HepG2 (cell line): ENCODE data around the gene TCF12. TPM values are rescaled to one million over a fixed set of nuclear protein-coding genes. Genes with fewer than 3 reads are reported as not detected.
A peak's percentile ranks its signal among the peaks of the same experiment; 100 is the strongest.

Experiments used
- ATAC-seq: fragments of 200-7000 bp; cut with Tn5 transposase; 3 replicates; pipeline ENCODE4 v1.9.1; 2020; ENCODE audit warnings: mild to moderate bottlenecking, moderate library complexity
- BruUV-seq: library from RNA; stranded (reverse); fragments of 400-500 nt; replicated peaks from 2 replicates; lab custom pipeline; 2021; lab: Mats Ljungman, UMichigan
- CTCF ChIA-PET: fragments of 300-600 bp; formaldehyde crosslinking; extraction: SDS; loops from one replicate; lab custom pipeline; 2021; ENCODE audit warnings: low total read pairs, inconsistent platforms, low intra/inter-chr PET ratio; lab: Yijun Ruan, JAX
- POLR2A ChIA-PET: fragments of 350-600 bp; sonication (Branson Sonifier 250); formaldehyde crosslinking; loops from one replicate; lab custom pipeline; 2020; ENCODE audit warnings: antibody characterized with exemption, inconsistent platforms; lab: Yijun Ruan, JAX
- DNase-seq: peaks from one replicate; pipeline ENCODE4 v3.0.0-alpha.2; 2015; ENCODE audit warnings: low spot score
- FAIRE-seq: peaks from 3 replicates; lab custom pipeline; 2011; peaks lifted over from hg19 to GRCh38; lab: Jason Lieb, UNC
- H2AFZ ChIP-seq: one replicate; pipeline ENCODE4 v1.6.1; 2011; ENCODE audit warnings: low read length, inconsistent platforms
- H3K27ac ChIP-seq: fragments of 300-600 bp; 3 replicates; pipeline ENCODE4 v1.8.0; 2011; ENCODE audit warnings: mixed run types, mild to moderate bottlenecking, mixed read lengths, low read length, inconsistent platforms; ENCODE audit not compliant: insufficient read depth; ENCODE audit errors: extremely low read length
- H3K27me3 ChIP-seq, 2 experiments: fragments of 200-600 bp in 1 of 2; 2 replicates in 1 of 2; 3 replicates in 1 of 2; pipeline versions ENCODE4 v1.6.0 to v1.8.0; 2011; ENCODE audit warnings: low read length in 2 of 2, mild to moderate bottlenecking in 2 of 2, moderate library complexity in 2 of 2, inconsistent platforms in 1 of 2; ENCODE audit not compliant: insufficient read depth in 2 of 2, control insufficient read depth in 1 of 2
- H3K36me3 ChIP-seq, 2 experiments: fragments of 200-600 bp in 1 of 2; replicated peaks in 1 of 2; 2 replicates in 1 of 2; 3 replicates in 1 of 2; pipeline versions ENCODE4 v1.5.1 to v1.8.0; 2011; ENCODE audit warnings: low read length in 2 of 2, inconsistent platforms in 1 of 2; ENCODE audit not compliant: insufficient read depth in 2 of 2, control insufficient read depth in 1 of 2
- H3K4me1 ChIP-seq: 2 replicates; pipeline ENCODE4 v1.5.1; 2012; ENCODE audit warnings: low read length, inconsistent platforms; ENCODE audit not compliant: insufficient read depth
- H3K4me2 ChIP-seq: 2 replicates; pipeline ENCODE4 v1.6.0; 2011; ENCODE audit warnings: low read depth, low read length, inconsistent platforms
- H3K4me3 ChIP-seq, 3 experiments: fragments of 200-600 bp in 1 of 3; sonication (generic), shearing (Covaris generic) in 1 of 3; replicated peaks in 1 of 3; 2 replicates each; pipeline ENCODE4 v1.5.1; 2011 to 2016; ENCODE audit warnings: low read length in 3 of 3, inconsistent platforms in 2 of 3, low read depth in 2 of 3, mild to moderate bottlenecking in 2 of 3, control low read depth in 1 of 3, mixed read lengths in 1 of 3; ENCODE audit not compliant: insufficient read depth in 1 of 3
- H3K79me2 ChIP-seq: one replicate; pipeline ENCODE4 v1.6.1; 2011; ENCODE audit warnings: low read length, inconsistent platforms; ENCODE audit not compliant: insufficient read depth
- H3K9ac ChIP-seq: 2 replicates; pipeline ENCODE4 v1.6.0; 2011; ENCODE audit warnings: mild to moderate bottlenecking, low read depth, low read length, inconsistent platforms; ENCODE audit not compliant: insufficient read depth
- H3K9me3 ChIP-seq: 2 replicates; pipeline ENCODE4 v1.5.1; 2012; ENCODE audit warnings: mild to moderate bottlenecking, low read length
- H4K20me1 ChIP-seq: 2 replicates; pipeline ENCODE4 v1.6.0; 2011; ENCODE audit warnings: inconsistent platforms, mild to moderate bottlenecking, low read length, moderate library complexity; ENCODE audit not compliant: insufficient read depth
- ADNP ChIP-seq: sonication (generic); formaldehyde crosslinking; IDR thresholded peaks from 2 replicates; pipeline ENCODE4 v1.4.0; 2020; ENCODE audit warnings: missing genetic modification reagents
- CCAR2 ChIP-seq: fragments of 200-400 bp; formaldehyde crosslinking; optimal IDR thresholded peaks from 2 replicates; pipeline ENCODE3; 2018; ENCODE audit warnings: low read depth, mild to moderate bottlenecking, low read length, moderate library complexity
- GFI1 ChIP-seq: sonication (generic); formaldehyde crosslinking; IDR thresholded peaks from 2 replicates; pipeline ENCODE4 v1.5.0; 2020; ENCODE audit warnings: missing genetic modification reagents, mild to moderate bottlenecking, borderline replicate concordance
- HINFP ChIP-seq: sonication (generic); formaldehyde crosslinking; IDR thresholded peaks from 2 replicates; pipeline ENCODE4 v1.4.0; 2020; ENCODE audit warnings: low read depth, mild to moderate bottlenecking, missing genetic modification reagents
- NFE2L2 ChIP-seq: fragments of 150-350 bp; IDR thresholded peaks from 2 replicates; pipeline ENCODE4 v1.6.1; 2014; ENCODE audit warnings: low read length
- PRDM10 ChIP-seq: sonication (generic); formaldehyde crosslinking; IDR thresholded peaks from 2 replicates; pipeline ENCODE4 v1.4.0; 2020; ENCODE audit warnings: low read depth, missing genetic modification reagents
- PRPF4 ChIP-seq: fragments of 200-400 bp; formaldehyde crosslinking; IDR thresholded peaks from 2 replicates; pipeline ENCODE4 v1.6.1; 2016; ENCODE audit warnings: low read length, low read depth; ENCODE audit not compliant: poor library complexity, severe bottlenecking
- PTBP1 ChIP-seq: fragments of 200-400 bp; formaldehyde crosslinking; IDR thresholded peaks from 2 replicates; pipeline ENCODE4 v1.6.1; 2018; ENCODE audit warnings: low read length, low read depth; ENCODE audit not compliant: poor library complexity, severe bottlenecking
- SIN3A ChIP-seq: IDR thresholded peaks from 2 replicates; pipeline ENCODE4 v1.6.1; 2011; ENCODE audit warnings: low read depth, mild to moderate bottlenecking, control low read depth, low read length, borderline replicate concordance
- ZBED4 ChIP-seq: sonication (generic); formaldehyde crosslinking; IDR thresholded peaks from 2 replicates; pipeline ENCODE4 v1.4.0; 2020; ENCODE audit warnings: missing genetic modification reagents, borderline replicate concordance
- ZEB1 ChIP-seq: IDR thresholded peaks from 2 replicates; pipeline ENCODE4 v1.6.1; 2012; ENCODE audit warnings: mild to moderate bottlenecking, low read depth, inconsistent platforms; ENCODE audit not compliant: insufficient replicate concordance
- ZNF10 ChIP-seq: sonication (generic); formaldehyde crosslinking; IDR thresholded peaks from 2 replicates; pipeline ENCODE4 v1.4.0; 2020; ENCODE audit warnings: mild to moderate bottlenecking, low read depth, missing genetic modification reagents, borderline replicate concordance
- ZNF101 ChIP-seq: sonication (generic); formaldehyde crosslinking; IDR thresholded peaks from 2 replicates; pipeline ENCODE4 v1.4.0; 2020; ENCODE audit warnings: mild to moderate bottlenecking, low read depth, missing genetic modification reagents, borderline replicate concordance
- WGBS: methylation state at CpG from one replicate; pipeline ENCODE4 v1.1.6; 2017; ENCODE audit warnings: low lambda C conversion rate; 5-methylcytosine and 5-hydroxymethylcytosine counted together
- in situ Hi-C: cut with HindIII; loops from 2 replicates; pipeline ENCODE4 v1.10.0; 2017; ENCODE audit warnings: low pct_unique_long_range_greater_than_20kb; ENCODE audit not compliant: extremely low pct_ligation_motif_present
- intact Hi-C: fragments of 100-400 bp; cut with micrococcal nuclease; formaldehyde crosslinking; loops from one replicate; pipeline ENCODE4 v1.10.0; 2022; ENCODE audit not compliant: unreplicated experiment
- polyA plus RNA-seq, 8 experiments: library from polyadenylated mRNA; depleted of rRNA in 3 of 8; stranded (reverse) in 7 of 8; unstranded in 1 of 8; fragments of >200 nt; fragmentation: Illumina TruSeq in 4 of 8; extraction: Trizol in 4 of 8; gene quantifications; 2 replicates each; pipeline versions ENCODE4 v1.2.1 to v1.2.3, GENCODE V29; 2011 to 2016; ENCODE audit warnings: low read depth in 4 of 8, missing spikeins in 1 of 8, mixed read lengths in 1 of 8; ENCODE audit not compliant: insufficient read depth in 1 of 8
- total RNA-seq, 5 experiments: library from RNA; depleted of rRNA; stranded (reverse); fragments of >200 nt; fragmentation: Illumina TruSeq; extraction: Trizol; gene quantifications; 2 replicates each; pipeline ENCODE4 v1.2.3, GENCODE V29; 2016; ENCODE audit warnings: low read depth in 1 of 5

Gene TCF12
- total and polyA plus RNA-seq, 2 of the 13 experiments (the other 11 are each of a cell fraction or from before 2014, with no cell fraction given): 48.6 to 51.1 TPM

DNA sequence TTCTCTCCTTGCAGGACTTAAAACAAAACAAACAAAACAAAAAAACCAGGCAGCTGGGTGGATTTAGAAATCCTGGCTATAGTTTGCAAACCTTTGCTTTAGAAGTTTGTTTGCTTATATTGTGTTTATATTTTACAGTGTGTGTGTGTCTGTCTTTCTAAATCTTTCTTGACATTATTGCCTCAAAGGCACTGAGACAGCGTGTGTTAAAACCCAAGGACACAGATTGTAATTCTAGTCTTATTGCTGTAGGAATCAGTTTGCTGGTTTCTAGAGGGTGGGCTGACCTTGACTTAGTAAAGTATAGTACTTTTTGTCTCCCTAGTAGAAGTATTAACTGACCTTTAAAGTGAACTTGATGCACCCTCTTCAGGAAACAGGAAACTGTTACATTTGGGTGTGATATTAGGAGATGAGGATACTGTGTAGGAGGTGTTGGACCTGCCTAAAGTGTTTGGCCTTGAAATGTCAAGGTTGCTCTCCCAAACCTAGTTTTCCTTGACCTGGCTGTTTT lies 71.0 kb downstream of the TCF12 start:
- DNase-seq: peak; percentile 66
- ChIA-PET POLR2A (no interaction called here), CTCF (no interaction called here)
- BruUV-seq: no TSS peak
- intact Hi-C loops (loop anchor here (2.0 kb wide), 1 partner anchor 67 kb away; no protein-coding TSS in a partner anchor), in situ Hi-C loops (no loop called here)
- Histone ChIP-seq H3K4me3 (0 out of 6 replicates have a peak overlapping the region, but pooled peaks of 1 of the 3 experiments have one; percentile 8), H3K9me3 (no peaks in the 10 kb centered on the region), H3K27ac (peak overlapping the region; percentile 19), H2AFZ (no peak overlapping the region), H3K27me3 (no peaks in the 10 kb centered on the region), H3K79me2 (peaks cover 64% of the 10 kb centered on the region), H3K4me2 (peak overlapping the region; percentile 41), H4K20me1 (peaks cover 24% of the 10 kb centered on the region), H3K9ac (no peak overlapping the region), H3K4me1 (peaks cover 36% of the 10 kb centered on the region), H3K36me3 (peaks cover 0 to 12% of the 10 kb centered on the region in 2 experiments; a peak in 2 of 5 replicates)
- peak; percentile 87 for ATAC-seq
- FAIRE-seq: no peak
- 0% methylated on average over 1 of the region's 1 CpG for WGBS
- TF ChIP-seq ADNP (no peak), ZNF101 (CRISPR knock-in tag) (no peak), SIN3A (no peak), NFE2L2 (no peak), PRPF4 (no peak), ZBED4 (0 out of 2 replicates have a peak, but pooled peaks have one; percentile 48), ZEB1 (no peak), CCAR2 (no peak), HINFP (no peak), GFI1 (CRISPR knock-in tag) (0 out of 2 replicates have a peak, but pooled peaks have one; percentile 35), ZNF10 (no peak), PRDM10 (CRISPR knock-in tag) (no peak), PTBP1 (no peak)
